Measurements from ENCODE around the gene TPRX2.

GRCh38 chr19:47813995-47814328 lies 45.1 kb upstream of the TPRX2 start:
- TF ChIP-seq CTCF (IDR thresholded peaks at IDR 0.05 in 2 of 3, conservative IDR thresholded peaks at IDR 0.05 in 1 of 3; ENCODE audit: borderline replicate concordance in 1 of 3, insufficient read depth in 1 of 3, low read depth in 2 of 3, low read length in 2 of 3) (no peak), SIN3A (IDR thresholded peaks at IDR 0.05; ENCODE audit: low read depth) (no peak), SRF (IDR thresholded peaks at IDR 0.05; ENCODE audit: low read depth) (no peak), JUND (IDR thresholded peaks at IDR 0.05) (no peak), POLR2AphosphoS5 (IDR thresholded peaks at IDR 0.05; ENCODE audit: low read depth, low read length) (no peak)
